ENCODE results near the gene INAVA. TPM values are rescaled to one million over a fixed set of nuclear protein-coding genes. Genes with fewer than 3 reads are reported as not detected.
A peak's percentile ranks its signal among the peaks of the same experiment; 100 is the strongest.

Gene INAVA
- total and polyA plus RNA-seq, 2 donors from 2014 or later = 22.1 to 48.8 TPM

GRCh38 chr1:200883118-200883517 lies 11.6 kb upstream of the INAVA start:
- Histone ChIP-seq H3K9ac (ENCODE audit: low read length in 3 of 3) (no peak overlapping the region), H3K27me3 (ENCODE audit: control insufficient read depth, insufficient read depth, low read length) (no peaks in the 10 kb centered on the region), H3K9me3 (ENCODE audit: control insufficient read depth in 2 of 3, insufficient read depth in 1 of 3, low read length in 3 of 3) (no peaks in the 10 kb centered on the region), H3K36me3 (ENCODE audit: control insufficient read depth in 2 of 3, insufficient read depth in 3 of 3, low read length in 3 of 3) (no peaks in the 10 kb centered on the region), H3K4me1 (ENCODE audit: control insufficient read depth in 2 of 3, insufficient read depth in 2 of 3, low read depth in 1 of 3, low read length in 3 of 3) (peaks cover 0 to 2% (median 0%) of the 10 kb centered on the region in 3 donors), H3K4me3 (ENCODE audit: low read length in 3 of 3) (no peak overlapping the region), H3K27ac (ENCODE audit: low read depth in 2 of 2, low read length in 2 of 2) (no peak overlapping the region)
- FAIRE-seq = no peak
- intact Hi-C loops (cut with DNase I) = no loop called here
- DNase-seq = no peak
- TF ChIP-seq CTCF (IDR thresholded peaks at IDR 0.05; ENCODE audit: borderline replicate concordance, extremely low read depth, insufficient read depth) = no peak

- H3K4me1 ChIP-seq (ENCODE audit: control insufficient read depth in 2 of 3, insufficient read depth in 2 of 3, low read depth in 1 of 3, low read length in 3 of 3) = peaks cover 0 to 14% (median 0%) of the 10 kb centered on the region in 3 donors
- no peak overlapping the region for H3K4me3 ChIP-seq (ENCODE audit: low read length in 3 of 3)
- no peaks in the 10 kb centered on the region for H3K9me3 ChIP-seq (ENCODE audit: control insufficient read depth in 2 of 3, insufficient read depth in 1 of 3, low read length in 3 of 3)
- intact Hi-C loops (cut with DNase I) = no loop called here
- H3K27me3 ChIP-seq (ENCODE audit: control insufficient read depth, insufficient read depth, low read length) = no peaks in the 10 kb centered on the region
- DNase-seq = peak in 3 of 5 donors; percentile 30 to 71 (median 66)
- H3K27ac ChIP-seq (ENCODE audit: low read depth in 2 of 2, low read length in 2 of 2) = no peak overlapping the region
- TF ChIP-seq CTCF (IDR thresholded peaks at IDR 0.05; ENCODE audit: borderline replicate concordance, extremely low read depth, insufficient read depth) = no peak
- FAIRE-seq = no peak
- no peak overlapping the region for H3K9ac ChIP-seq (ENCODE audit: low read length in 3 of 3)
- no peaks in the 10 kb centered on the region for H3K36me3 ChIP-seq (ENCODE audit: control insufficient read depth in 2 of 3, insufficient read depth in 3 of 3, low read length in 3 of 3)
Measured at GRCh38 chr1:200885623-200886402, 8.9 kb upstream of the INAVA start.

DNA sequence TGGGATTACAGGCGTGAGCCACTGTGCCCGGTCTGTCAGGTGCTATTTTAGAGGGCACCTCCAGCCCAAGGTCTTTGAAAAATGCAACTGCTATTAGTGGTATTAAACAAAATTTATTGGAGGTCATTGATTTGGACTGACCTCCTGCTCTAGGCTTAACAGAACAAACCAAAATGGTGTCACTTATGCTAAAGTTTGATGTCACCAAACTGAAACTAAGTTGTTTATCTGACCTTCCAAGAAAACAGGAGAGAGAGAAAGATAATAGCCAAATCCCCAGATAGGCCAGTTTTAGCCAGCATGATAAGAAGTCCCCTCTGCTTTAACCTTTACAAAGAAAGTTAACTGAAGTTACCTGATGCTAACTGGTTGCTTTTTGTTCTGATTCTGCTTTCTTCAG lies 8.1 kb upstream of the INAVA start:
- Histone ChIP-seq H3K27ac (ENCODE audit: low read depth in 2 of 2, low read length in 2 of 2) (no peak overlapping the region), H3K4me1 (ENCODE audit: control insufficient read depth in 2 of 3, insufficient read depth in 2 of 3, low read depth in 1 of 3, low read length in 3 of 3) (peaks cover 0 to 14% (median 0%) of the 10 kb centered on the region in 3 donors), H3K36me3 (ENCODE audit: control insufficient read depth in 2 of 3, insufficient read depth in 3 of 3, low read length in 3 of 3) (no peaks in the 10 kb centered on the region), H3K9me3 (ENCODE audit: control insufficient read depth in 2 of 3, insufficient read depth in 1 of 3, low read length in 3 of 3) (no peaks in the 10 kb centered on the region), H3K9ac (ENCODE audit: low read length in 3 of 3) (no peak overlapping the region), H3K4me3 (ENCODE audit: low read length in 3 of 3) (no peak overlapping the region), H3K27me3 (ENCODE audit: control insufficient read depth, insufficient read depth, low read length) (no peaks in the 10 kb centered on the region)
- no peak for TF ChIP-seq CTCF (IDR thresholded peaks at IDR 0.05; ENCODE audit: borderline replicate concordance, extremely low read depth, insufficient read depth)
- intact Hi-C loops (cut with DNase I) = no loop called here
- FAIRE-seq (no peak), DNase-seq (no peak)

Measured in kidney (tissue), 14 donors.